Osteoblast (primary cell): ENCODE measurements around the gene SPATA17. TPM values are rescaled to one million over a fixed set of nuclear protein-coding genes. Genes with fewer than 3 reads are reported as not detected.

Source experiments
- DNase-seq: peaks from one replicate; pipeline ENCODE4 v3.0.0; 2011; ENCODE audit warnings: low spot score, mixed read lengths; ENCODE audit not compliant: insufficient read length; ENCODE audit errors: missing footprints
- H2AFZ ChIP-seq: 2 replicates; pipeline ENCODE4 v1.6.0; 2011; ENCODE audit warnings: mild to moderate bottlenecking, low read length
- H3K27ac ChIP-seq: 2 replicates; pipeline ENCODE4 v1.5.1; 2011; ENCODE audit warnings: mild to moderate bottlenecking, low read depth, low read length, moderate library complexity
- H3K27me3 ChIP-seq: 2 replicates; pipeline ENCODE4 v1.6.0; 2012; ENCODE audit warnings: mild to moderate bottlenecking, control low read depth, inconsistent platforms, low read length, moderate library complexity; ENCODE audit not compliant: insufficient read depth
- H3K36me3 ChIP-seq: 2 replicates; pipeline ENCODE4 v1.5.1; 2011; ENCODE audit warnings: mild to moderate bottlenecking, low read length, control low read depth, moderate library complexity; ENCODE audit not compliant: insufficient read depth
- H3K4me1 ChIP-seq: 2 replicates; pipeline ENCODE4 v1.5.1; 2011; ENCODE audit warnings: mild to moderate bottlenecking, low read length, control low read depth, moderate library complexity; ENCODE audit not compliant: insufficient read depth
- H3K4me2 ChIP-seq: 2 replicates; pipeline ENCODE4 v1.6.0; 2011; ENCODE audit warnings: mild to moderate bottlenecking, low read length; ENCODE audit not compliant: insufficient read depth
- H3K4me3 ChIP-seq: fragments of 200-600 bp; sonication (generic); 3 replicates; pipeline ENCODE4 v1.5.1; 2012; ENCODE audit warnings: mild to moderate bottlenecking, low read length, inconsistent platforms; ENCODE audit not compliant: insufficient read depth
- H3K79me2 ChIP-seq: 2 replicates; pipeline ENCODE4 v1.6.0; 2012; ENCODE audit warnings: mild to moderate bottlenecking, low read length, control low read depth, inconsistent platforms; ENCODE audit not compliant: insufficient read depth
- H3K9me3 ChIP-seq: 2 replicates; pipeline ENCODE4 v1.5.1; 2011; ENCODE audit warnings: low read depth, low read length, control low read depth
- H4K20me1 ChIP-seq: 2 replicates; pipeline ENCODE4 v1.6.0; 2012; ENCODE audit warnings: mild to moderate bottlenecking, low read length, control low read depth; ENCODE audit not compliant: insufficient read depth
- total RNA-seq: library from RNA; depleted of rRNA; stranded (reverse); fragments of >200 nt; gene quantifications from 2 replicates; pipeline ENCODE4 v1.2.3, GENCODE V29; 2012
- TF ChIP-seq, protein P1 (sequence below): IDR thresholded peaks from 2 replicates; pipeline ENCODE4 v1.5.1; 2011; ENCODE audit warnings: mild to moderate bottlenecking, low read depth, low read length, moderate library complexity; ENCODE audit errors: extremely low read depth

The SPATA17 gene
- total RNA-seq, 1 donor: 0.36 TPM

DNA sequence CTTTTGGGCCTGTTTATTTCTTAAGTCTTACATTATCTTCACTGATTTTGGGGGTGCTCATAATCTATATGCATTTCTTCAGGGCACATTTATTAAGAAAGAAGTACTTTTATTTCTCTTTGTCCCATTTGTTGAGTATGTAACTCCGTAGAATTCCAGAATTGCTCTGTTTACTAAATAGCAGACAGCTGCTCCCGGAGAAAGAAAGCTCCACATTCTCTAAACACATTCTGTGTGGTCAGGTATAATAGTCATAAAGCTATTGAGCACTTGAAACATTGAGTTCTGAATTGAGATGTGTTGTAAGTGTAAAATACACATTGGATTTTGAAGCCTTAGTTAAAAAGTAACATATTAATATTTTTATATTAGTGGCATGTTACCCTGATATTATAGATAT is 206.5 kb downstream of the SPATA17 start:
- no peak overlapping the region for H2AFZ ChIP-seq
- TF ChIP-seq, protein P1, sequence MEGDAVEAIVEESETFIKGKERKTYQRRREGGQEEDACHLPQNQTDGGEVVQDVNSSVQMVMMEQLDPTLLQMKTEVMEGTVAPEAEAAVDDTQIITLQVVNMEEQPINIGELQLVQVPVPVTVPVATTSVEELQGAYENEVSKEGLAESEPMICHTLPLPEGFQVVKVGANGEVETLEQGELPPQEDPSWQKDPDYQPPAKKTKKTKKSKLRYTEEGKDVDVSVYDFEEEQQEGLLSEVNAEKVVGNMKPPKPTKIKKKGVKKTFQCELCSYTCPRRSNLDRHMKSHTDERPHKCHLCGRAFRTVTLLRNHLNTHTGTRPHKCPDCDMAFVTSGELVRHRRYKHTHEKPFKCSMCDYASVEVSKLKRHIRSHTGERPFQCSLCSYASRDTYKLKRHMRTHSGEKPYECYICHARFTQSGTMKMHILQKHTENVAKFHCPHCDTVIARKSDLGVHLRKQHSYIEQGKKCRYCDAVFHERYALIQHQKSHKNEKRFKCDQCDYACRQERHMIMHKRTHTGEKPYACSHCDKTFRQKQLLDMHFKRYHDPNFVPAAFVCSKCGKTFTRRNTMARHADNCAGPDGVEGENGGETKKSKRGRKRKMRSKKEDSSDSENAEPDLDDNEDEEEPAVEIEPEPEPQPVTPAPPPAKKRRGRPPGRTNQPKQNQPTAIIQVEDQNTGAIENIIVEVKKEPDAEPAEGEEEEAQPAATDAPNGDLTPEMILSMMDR: no peak
- no peaks in the 10 kb centered on the region for H3K4me1 ChIP-seq
- DNase-seq: no peak
- no peak overlapping the region for H3K4me2 ChIP-seq
- H3K79me2 ChIP-seq: no peaks in the 10 kb centered on the region
- H3K27me3 ChIP-seq: no peaks in the 10 kb centered on the region
- no peak overlapping the region for H3K27ac ChIP-seq
- peaks cover 1% of the 10 kb centered on the region for H3K9me3 ChIP-seq
- H3K36me3 ChIP-seq: no peaks in the 10 kb centered on the region
- H4K20me1 ChIP-seq: no peaks in the 10 kb centered on the region
- no peak overlapping the region for H3K4me3 ChIP-seq

GRCh38 chr1:217839161-217839560 is 208.0 kb downstream of the SPATA17 start:
- H3K4me2 ChIP-seq: no peak overlapping the region
- H3K27ac ChIP-seq: no peak overlapping the region
- H3K9me3 ChIP-seq: peaks cover 1% of the 10 kb centered on the region
- no peaks in the 10 kb centered on the region for H3K79me2 ChIP-seq
- H3K27me3 ChIP-seq: no peaks in the 10 kb centered on the region
- H3K36me3 ChIP-seq: no peaks in the 10 kb centered on the region
- H4K20me1 ChIP-seq: no peaks in the 10 kb centered on the region
- H3K4me1 ChIP-seq: no peaks in the 10 kb centered on the region
- TF ChIP-seq, protein P1: no peak
- DNase-seq: no peak
- no peak overlapping the region for H3K4me3 ChIP-seq
- H2AFZ ChIP-seq: no peak overlapping the region

- DNase-seq: no peak
- TF ChIP-seq, protein P1: no peak
- Histone ChIP-seq H3K36me3 (no peaks in the 10 kb centered on the region), H3K27me3 (no peaks in the 10 kb centered on the region), H3K4me3 (no peak overlapping the region), H2AFZ (no peak overlapping the region), H3K4me2 (no peak overlapping the region), H3K9me3 (no peaks in the 10 kb centered on the region), H4K20me1 (no peaks in the 10 kb centered on the region), H3K79me2 (no peaks in the 10 kb centered on the region), H3K4me1 (no peaks in the 10 kb centered on the region), H3K27ac (no peak overlapping the region)
Observed at GRCh38 chr1:217846733-217847132, 215.6 kb downstream of the SPATA17 start.

DNA sequence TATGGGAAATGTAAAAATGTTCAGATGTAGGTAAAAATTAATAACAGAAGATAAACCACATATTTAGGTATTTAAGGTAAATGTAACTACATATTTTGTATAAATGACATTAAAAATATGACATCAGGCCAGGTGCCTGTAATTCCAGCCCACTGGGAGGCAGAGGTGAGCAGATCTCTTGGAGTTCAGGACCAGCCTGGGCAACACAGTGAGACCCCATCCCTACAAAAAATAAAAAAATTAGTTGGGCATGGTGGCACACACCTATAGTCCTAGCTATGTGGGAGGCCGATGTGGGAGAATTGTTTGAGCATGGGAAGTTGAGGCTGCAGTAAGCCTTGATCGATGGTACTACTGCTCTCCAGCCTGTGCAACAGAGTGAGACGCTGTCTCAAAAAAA is 216.5 kb downstream of the SPATA17 start:
- Histone ChIP-seq H3K36me3 (no peaks in the 10 kb centered on the region), H3K9me3 (no peaks in the 10 kb centered on the region), H3K4me3 (no peak overlapping the region), H3K4me2 (no peak overlapping the region), H4K20me1 (no peaks in the 10 kb centered on the region), H3K27me3 (no peaks in the 10 kb centered on the region), H3K79me2 (no peaks in the 10 kb centered on the region), H3K27ac (no peak overlapping the region), H3K4me1 (no peaks in the 10 kb centered on the region), H2AFZ (no peak overlapping the region)
- TF ChIP-seq, protein P1: no peak
- no peak for DNase-seq
